CD4-positive, alpha-beta T cell treated with Interferon alpha-2 for 1 hour (primary cell): Measurements from ENCODE around the gene BCL2L2.
"Not testable (repeated sequence)": the region's sequence is repeated elsewhere in the genome, so short reads cannot be mapped to it uniquely, and the experiment has no call there.

Experiments used
- DNase-seq, 2 donors: peaks; one replicate each; pipeline ENCODE4 v3.0.0-alpha.2; 2020 to 2022

BCL2L2 gene

DNA sequence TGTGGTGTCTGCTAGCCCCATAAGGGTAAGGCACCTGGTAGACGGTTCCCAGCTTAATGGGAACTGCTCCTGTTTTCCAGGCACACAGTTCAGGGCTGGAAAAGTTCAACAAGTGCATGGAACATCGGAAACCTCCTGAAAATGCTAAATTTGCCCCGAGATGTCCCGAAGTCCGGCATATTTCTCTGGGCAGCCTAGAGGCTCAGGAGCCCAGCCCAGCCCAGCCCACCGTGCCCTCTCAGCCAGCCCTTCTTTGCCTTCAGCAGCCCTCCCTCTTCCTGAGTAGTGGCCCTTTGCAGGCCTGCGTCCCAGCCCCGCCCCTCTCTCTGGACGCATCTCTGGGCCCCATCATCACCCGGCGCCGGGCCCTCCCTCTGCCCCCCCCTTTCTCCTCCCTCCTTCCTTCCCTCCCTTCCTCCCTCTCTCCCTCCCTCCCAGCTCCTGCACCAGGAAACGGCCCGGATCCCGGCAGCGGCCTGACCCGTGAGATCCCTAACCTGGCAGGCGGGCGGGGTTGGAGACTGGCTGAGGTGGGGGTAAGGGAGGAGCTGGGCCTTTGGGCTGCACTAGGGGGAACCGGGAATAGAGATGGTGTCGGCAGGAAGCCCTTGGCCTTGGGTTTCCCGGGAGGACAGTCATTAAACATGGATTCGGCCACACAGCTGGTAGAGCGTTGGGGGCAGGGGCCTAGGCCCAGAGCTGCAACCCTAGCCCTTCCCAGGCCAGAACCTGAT, at the start of gene BCL2L2:
TSS of gene BCL2L2 (plus strand) at position 422 of the 734 bp plus-strand sequence. CDS start 935 bp downstream, outside the sequence.
- DNase-seq: peak in 1 of 2 donors; percentile 42

GRCh38 chr14:23258256-23258655, 48.4 kb upstream of the BCL2L2 start:
- no peak for DNase-seq

DNA sequence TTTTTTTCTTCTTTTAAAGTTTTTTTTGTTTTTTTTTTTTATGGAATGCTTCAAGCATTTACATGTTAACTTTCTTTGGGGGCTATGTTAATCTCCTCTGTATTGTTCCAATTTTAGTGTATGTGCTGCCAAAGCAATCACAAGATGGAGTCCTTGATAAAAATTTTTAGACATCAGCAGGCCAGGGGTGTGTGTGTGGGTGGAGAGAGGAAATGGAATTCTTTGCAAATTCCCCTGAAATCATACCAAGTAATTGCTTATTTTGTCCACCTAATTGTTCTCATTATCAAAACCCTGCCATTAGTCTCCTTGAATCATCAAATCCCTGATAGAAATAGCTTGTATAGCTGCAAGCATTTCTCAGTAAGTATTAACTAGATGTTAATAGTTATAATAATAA, 47.2 kb upstream of the BCL2L2 start:
- DNase-seq: no peak

- not testable (repeated sequence) for DNase-seq
Observed at GRCh38 chr14:23260849-23261248, 45.8 kb upstream of the BCL2L2 start.

DNA sequence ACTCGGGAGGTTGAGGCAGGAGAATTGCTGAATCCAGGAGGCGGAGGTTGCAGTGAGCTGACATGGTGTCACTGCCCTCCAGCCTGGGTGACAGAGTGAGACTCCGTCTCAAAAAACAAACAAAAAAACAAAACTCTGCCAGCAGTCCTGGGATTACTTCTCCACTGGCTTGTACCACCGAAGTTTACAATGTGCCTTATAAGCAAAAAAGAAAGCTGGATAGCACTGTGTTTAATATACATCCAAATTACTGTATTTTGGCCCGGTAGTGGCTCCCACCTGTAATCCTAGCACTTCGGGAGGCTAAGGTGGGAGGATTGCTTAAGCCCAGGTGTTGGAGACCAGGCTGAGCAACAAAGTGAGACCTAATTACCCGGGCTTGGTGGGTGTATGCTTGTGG, 37.4 kb upstream of the BCL2L2 start:
- no peak for DNase-seq

GRCh38 chr14:23275412-23275811, 31.2 kb upstream of the BCL2L2 start:
- no peak for DNase-seq

DNA sequence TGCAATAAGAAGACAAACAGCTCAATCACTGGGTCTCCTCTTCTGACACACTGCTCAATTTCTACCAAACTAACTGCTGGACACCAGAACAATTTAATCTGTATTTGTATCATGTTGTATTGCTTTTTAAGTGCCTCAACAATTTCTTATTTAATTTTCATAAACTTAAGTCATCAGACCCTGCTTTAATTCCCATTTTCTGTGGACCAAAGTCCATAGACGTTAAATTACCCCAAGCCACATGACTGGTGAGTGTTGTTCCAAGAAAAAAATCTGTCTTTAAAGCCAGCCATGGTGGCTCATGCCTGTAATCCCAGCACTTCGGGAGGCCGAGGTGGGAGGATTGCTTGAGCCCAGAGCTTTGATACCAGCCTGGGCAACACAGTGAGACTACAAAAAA, 29.4 kb upstream of the BCL2L2 start:
- DNase-seq: no peak

DNA sequence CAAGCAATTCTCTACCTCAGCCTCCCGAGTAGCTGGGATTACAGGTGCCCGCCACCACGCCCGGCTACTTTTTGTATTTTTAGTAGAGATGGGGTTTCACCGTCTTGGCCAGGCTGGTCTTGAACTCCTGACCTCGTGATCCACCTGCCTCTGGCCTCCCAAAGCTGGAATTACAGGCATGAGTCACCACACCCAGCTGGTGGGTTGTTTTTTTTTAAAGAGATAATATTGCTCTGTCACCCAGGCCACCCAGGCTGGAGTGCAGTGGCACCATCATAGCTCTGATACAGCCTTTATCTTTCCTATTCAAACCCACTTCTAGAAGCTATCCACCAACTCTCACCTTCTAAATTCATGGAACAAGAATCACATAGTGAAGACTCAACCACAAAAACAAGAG, 28.7 kb upstream of the BCL2L2 start:
- not testable (repeated sequence) for DNase-seq

GRCh38 chr14:23281247-23281646, 25.4 kb upstream of the BCL2L2 start:
- no peak for DNase-seq

GRCh38 chr14:23284654-23285529, 21.7 kb upstream of the BCL2L2 start:
- no peak for DNase-seq

DNA sequence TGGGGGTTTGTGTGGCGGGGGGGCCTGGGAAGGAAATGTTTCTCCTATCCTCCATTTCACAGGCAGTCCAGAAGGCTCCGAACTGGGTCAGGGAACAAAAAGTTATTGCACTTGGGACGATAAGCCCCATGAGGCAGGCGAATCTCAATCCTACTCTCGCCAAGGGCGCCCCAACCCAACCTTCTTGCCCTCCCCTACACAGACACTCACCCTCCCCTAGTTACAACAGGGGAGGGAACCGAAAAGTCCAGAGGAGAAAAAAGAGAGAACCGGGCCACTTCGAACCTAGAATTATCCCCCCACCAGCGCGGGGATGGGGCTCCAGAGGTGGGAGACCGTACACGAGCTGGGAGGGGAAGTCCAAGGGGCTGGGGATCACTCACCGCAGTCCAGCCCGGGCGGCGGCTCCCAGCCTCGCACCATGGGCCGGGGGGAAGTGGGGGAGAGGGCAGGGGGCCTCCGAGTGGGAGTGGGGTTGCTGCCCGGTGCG, 21.1 kb upstream of the BCL2L2 start:
- no peak for DNase-seq

GRCh38 chr14:23286020-23286901, 20.4 kb upstream of the BCL2L2 start, which contains the start of gene HOMEZ:
TSS of gene HOMEZ (minus strand) at chr14:23286132. CDS start at chr14:23285952, 180 bp downstream.
- DNase-seq: peak; percentile 96 to 97

DNA sequence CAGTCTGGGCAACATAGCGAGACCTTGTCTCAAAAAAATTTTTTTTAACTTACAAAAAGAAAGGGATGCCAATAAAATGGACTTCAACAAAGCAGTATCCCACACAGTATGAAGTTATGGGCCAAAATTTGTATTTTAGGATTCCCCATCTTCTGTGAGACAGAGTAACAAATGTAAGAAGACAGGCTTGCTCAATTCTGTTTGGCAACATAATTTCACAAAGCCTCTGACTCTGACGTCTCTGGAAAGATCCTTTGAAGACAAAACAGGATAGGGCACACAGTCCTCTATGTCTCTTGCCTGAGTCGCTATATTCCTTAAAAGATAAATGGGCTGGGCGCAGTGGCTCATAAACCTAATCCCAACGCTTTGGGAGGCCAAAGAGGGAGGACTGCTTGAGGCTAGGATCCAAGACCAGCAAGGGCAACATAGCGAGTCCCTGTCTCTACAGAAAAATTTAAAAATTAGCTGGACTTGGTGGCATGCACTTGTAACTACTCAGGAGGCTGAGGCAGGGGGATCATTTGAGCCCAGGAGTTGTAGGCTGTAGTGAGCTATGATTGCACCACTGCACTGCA, 19.6 kb upstream of the BCL2L2 start:
- DNase-seq: no peak

DNA sequence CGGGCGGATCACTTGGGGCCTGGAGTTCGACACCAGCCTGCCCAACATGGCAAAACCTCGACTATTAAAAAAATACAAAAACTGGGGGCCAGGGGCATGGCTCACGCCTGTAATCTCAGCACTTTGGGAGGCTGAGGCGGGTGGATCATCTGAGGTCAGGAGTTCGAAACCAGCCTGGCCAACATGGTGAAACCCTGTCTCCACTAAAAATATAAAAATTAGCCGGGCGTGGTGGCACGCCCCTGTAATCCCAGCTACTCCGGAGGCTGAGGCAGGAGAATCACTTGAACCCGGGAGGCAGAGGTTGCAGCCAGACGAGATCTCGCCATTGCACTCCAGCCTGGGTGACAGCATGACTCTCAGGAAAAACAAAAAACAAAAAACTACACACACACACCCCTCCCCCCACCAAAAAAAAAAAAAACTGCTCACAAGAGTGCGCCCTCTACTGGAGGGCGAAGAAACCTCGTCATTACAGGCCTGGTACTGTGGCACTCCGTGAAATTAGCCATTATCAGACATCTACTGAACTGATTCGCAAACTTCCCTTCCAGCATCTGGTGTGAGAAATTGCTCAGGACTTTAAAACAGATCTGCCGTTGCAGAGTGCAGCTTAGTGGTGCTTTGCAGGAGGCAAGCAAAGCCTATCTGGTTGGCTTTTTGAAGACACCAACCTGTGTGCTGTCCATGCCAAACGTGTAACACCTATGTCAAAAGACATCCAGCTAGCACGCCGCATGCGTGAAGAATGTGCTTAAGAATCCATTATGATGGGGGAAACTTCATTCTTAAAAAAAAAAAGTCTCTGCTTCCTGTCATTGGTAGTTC, 11.7 kb upstream of the BCL2L2 start:
- DNase-seq: peak; percentile 53 to 76

DNA sequence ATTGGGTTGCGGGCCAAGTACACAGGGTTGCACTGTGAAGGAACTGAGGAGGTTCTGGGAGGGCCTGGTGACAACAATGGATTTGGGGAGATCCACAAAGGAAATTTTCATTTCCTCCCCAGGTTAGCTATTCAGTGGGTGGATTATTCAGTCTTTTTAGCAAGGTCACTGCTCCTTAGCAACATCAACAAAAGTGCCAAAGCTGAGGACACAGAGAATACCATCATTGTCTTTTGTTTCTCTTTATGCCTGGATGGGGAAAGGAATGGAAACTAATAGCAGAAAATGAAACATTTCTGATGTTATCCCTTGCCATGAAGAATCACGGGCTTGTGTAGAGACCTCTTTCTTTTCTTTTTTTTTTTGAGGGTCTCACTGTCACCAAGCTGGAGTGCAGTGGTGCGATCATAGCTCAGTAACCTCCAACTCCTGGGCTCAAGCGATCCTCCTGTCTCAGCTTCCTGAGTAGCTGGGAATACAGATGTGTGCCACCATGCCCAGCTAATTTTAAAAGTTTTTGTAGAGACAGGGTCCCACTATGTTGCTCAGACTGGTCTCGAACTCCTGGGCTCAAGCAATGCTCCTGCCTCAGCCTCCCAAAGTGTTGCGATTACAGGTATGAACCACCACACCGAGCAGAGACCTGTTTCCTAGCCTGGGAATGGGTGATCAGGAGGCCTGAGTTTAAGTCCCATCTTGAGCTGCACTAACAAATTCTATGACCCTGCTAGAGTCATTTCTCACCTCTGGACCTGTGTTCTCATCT, 10.4 kb upstream of the BCL2L2 start:
- no peak for DNase-seq

DNA sequence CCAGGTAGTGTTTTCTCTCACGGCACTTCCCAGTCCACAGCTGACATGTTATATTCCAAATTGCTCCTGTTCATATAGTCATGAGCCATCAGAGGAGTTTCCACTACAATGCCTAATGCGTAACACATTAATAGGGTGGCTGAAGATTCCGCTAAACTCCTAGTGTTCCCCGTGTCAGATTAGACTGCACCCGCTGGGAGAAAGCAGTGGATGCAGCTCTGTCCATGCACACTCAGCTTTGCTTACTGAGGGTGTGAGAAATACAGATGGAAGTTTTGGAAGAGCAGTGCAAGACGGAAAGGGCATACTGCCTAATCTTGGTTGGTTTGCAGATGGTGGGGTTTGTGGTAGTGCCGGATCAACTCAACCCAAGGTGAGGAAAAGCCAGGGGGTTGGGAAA, 9.5 kb upstream of the BCL2L2 start:
- no peak for DNase-seq

GRCh38 chr14:23297611-23298277, 8.9 kb upstream of the BCL2L2 start:
- DNase-seq: no peak

GRCh38 chr14:23299211-23299957, 7.2 kb upstream of the BCL2L2 start:
- peak; percentile 30 to 62 for DNase-seq

GRCh38 chr14:23299986-23300686, 6.5 kb upstream of the BCL2L2 start:
- DNase-seq: no peak
